Measurements from ENCODE around the gene DPP6. TPM values are rescaled to one million over a fixed set of nuclear protein-coding genes. Genes with fewer than 3 reads are reported as not detected.
"Not testable (repeated sequence)": the region's sequence is repeated elsewhere in the genome, so short reads cannot be mapped to it uniquely, and the experiment has no call there.

The DPP6 gene
- total and polyA plus RNA-seq, 12 donors: 0.07 to 2.1 (median 0.16) TPM; not detected in 4

DNA sequence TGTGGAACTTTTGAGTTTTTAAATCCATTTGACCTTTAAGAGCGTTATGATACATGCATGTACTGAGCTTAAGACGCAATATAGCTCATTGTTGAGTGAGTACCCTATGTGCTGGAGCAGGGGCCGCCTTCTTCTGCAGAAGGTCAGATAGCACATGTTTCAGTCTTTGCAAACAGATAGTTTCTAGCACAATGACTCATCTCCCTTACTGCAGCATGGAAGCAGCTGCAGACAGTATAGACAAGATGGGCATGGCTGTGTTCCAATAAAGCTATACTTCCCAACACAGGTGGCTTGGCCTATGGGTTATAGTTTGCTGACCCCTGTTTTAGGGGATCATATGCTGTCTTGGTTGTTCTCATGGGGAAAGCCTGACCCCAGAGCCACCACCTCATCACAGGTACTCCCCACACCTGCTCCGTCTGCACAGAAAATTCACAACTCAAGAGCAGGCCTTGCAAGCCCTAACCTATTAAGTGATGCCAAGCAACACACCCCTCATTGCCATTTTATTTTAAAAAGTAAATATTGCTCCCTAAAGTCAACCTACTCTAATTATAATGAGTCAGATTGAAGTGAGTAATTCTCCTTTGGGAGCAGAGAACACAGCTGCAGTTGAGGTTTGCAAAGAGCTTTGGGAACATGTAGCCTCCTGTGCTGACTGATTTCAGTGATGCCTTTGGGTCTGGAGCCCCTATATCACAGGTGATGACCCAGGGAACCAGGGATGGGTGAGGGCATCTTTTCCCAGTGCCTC lies 620.6 kb downstream of the DPP6 start:
- no peaks in the 10 kb centered on the region for H3K4me1 ChIP-seq
- H3K27ac ChIP-seq: no peak overlapping the region
- intact Hi-C loops (cut with DNase I): no loop called here
- H3K4me3 ChIP-seq: no peak overlapping the region
- no peaks in the 10 kb centered on the region for H3K27me3 ChIP-seq
- peaks cover 0 to 9% (median 0%) of the 10 kb centered on the region in 11 donors for H3K9me3 ChIP-seq
- H3K36me3 ChIP-seq: no peaks in the 10 kb centered on the region
- DNase-seq (no peak), ATAC-seq (no peak)
- 81 to 86% methylated on average over 4 of the region's 4 CpGs for WGBS, 2 donors
- TF ChIP-seq, protein P1, sequence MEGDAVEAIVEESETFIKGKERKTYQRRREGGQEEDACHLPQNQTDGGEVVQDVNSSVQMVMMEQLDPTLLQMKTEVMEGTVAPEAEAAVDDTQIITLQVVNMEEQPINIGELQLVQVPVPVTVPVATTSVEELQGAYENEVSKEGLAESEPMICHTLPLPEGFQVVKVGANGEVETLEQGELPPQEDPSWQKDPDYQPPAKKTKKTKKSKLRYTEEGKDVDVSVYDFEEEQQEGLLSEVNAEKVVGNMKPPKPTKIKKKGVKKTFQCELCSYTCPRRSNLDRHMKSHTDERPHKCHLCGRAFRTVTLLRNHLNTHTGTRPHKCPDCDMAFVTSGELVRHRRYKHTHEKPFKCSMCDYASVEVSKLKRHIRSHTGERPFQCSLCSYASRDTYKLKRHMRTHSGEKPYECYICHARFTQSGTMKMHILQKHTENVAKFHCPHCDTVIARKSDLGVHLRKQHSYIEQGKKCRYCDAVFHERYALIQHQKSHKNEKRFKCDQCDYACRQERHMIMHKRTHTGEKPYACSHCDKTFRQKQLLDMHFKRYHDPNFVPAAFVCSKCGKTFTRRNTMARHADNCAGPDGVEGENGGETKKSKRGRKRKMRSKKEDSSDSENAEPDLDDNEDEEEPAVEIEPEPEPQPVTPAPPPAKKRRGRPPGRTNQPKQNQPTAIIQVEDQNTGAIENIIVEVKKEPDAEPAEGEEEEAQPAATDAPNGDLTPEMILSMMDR (IDR thresholded peaks at IDR 0.05): no peak

DNA sequence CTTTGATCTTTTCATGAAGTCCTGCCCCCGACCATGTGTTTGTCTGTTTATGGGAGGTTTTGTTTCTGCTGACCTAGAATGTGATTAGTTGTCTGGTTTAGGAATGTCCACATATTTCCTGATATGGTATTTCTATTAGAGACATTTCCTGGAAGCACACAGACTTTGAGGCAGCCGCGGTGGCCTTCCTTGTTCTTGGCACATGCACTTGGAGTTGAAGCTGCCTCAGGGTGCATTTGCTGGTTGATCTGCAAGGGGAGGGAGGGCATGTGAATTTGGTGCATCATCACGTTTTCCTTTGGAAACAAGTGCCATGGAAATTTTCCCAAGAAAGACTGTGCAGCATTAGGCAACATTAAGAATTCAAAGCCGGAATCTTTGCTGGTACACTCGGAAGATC lies 622.0 kb downstream of the DPP6 start:
- WGBS, 2 donors: 73 to 82% methylated on average over 6 of the region's 6 CpGs
- H3K4me1 ChIP-seq: no peaks in the 10 kb centered on the region
- intact Hi-C loops (cut with DNase I): no loop called here
- H3K27me3 ChIP-seq: no peaks in the 10 kb centered on the region
- H3K4me3 ChIP-seq: no peak overlapping the region
- TF ChIP-seq, protein P1 (IDR thresholded peaks at IDR 0.05): no peak
- peaks cover 0 to 10% (median 0%) of the 10 kb centered on the region in 11 donors for H3K9me3 ChIP-seq
- no peaks in the 10 kb centered on the region for H3K36me3 ChIP-seq
- no peak overlapping the region for H3K27ac ChIP-seq
- ATAC-seq (no peak), DNase-seq (no peak)

DNA sequence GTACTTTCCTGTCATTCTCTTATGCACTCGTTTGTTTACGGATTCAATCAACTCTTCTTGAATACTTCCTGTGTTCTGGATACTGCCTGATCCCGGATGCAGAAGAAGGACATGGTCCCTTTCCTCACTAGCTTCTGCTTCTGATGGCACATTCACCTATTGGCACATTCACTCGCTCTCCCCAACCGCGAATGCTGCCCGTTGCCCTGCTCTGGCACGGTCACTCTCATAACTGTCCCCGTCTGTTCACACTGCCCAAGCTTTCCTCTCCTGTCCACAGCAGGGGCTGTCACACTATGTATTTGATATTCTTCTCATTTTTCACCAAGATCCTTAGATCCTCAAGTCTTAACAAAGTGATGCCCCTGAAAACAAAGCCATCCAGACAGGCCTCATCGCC lies 623.4 kb downstream of the DPP6 start:
- H3K9me3 ChIP-seq: peaks cover 0 to 10% (median 0%) of the 10 kb centered on the region in 11 donors
- no peak overlapping the region for H3K4me3 ChIP-seq
- ATAC-seq (no peak), DNase-seq (no peak)
- TF ChIP-seq, protein P1 (IDR thresholded peaks at IDR 0.05): no peak
- H3K4me1 ChIP-seq: no peaks in the 10 kb centered on the region
- intact Hi-C loops (cut with DNase I): no loop called here
- no peaks in the 10 kb centered on the region for H3K27me3 ChIP-seq
- H3K27ac ChIP-seq: no peak overlapping the region
- WGBS, 2 donors: 91% methylated on average over 10 of the region's 10 CpGs
- no peaks in the 10 kb centered on the region for H3K36me3 ChIP-seq

DNA sequence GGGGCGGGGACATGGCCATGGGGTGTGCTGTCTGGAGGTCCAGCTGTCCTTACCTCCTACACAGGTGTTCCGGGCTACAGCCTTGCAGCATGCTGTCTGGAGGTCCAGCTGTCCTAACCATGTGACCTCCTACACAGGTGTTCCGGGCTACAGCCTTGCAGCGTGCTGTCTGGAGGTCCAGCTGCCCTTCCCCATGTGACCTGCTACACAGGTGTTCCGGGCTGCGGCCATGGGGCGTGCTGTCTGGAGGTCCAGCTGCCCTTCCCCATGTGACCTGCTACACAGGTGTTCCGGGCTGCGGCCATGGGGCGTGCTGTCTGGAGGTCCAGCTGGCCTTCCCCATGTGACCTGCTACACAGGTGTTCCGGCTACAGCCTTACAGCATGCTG lies 623.8 kb downstream of the DPP6 start:
- H3K9me3 ChIP-seq; DNase-seq; H3K27me3 ChIP-seq; H3K4me3 ChIP-seq; H3K4me1 ChIP-seq; H3K36me3 ChIP-seq; H3K27ac ChIP-seq; ATAC-seq; intact Hi-C loops (cut with DNase I): not testable (repeated sequence)
- 84 to 86% methylated on average over 11 of the region's 11 CpGs for WGBS, 2 donors

DNA sequence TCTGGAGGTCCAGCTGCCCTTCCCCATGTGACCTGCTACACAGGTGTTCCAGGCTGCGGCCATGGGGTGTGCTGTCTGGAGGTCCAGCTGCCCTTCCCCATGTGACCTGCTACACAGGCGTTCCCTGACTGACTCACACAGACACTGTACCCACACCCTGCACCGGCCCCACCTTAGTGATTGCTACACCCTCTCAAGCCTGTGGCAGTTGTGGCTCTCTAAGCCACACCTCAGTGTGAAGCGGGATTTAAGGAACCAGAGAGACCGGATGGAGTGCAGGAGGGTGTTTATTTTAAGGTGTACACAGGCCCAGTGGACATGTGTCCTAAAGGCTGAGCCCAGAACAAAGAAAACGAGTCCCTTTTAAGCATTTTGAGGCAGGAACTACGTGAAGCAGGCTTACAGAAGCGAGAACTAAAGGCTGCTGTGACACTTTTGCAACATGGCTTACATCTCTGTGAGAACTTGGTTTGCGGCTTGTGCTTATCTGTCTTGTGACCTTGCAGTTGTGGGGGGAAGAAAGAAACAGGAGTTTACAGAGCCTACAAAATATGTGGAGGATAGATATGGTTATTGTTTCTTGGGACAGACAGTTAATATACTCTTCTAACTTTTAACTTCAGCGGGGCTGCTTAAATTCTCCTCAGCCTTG lies 624.4 kb downstream of the DPP6 start:
- 68 to 71% methylated on average over 10 of the region's 10 CpGs for WGBS, 2 donors
- Histone ChIP-seq H3K27ac (no peak overlapping the region), H3K27me3 (no peaks in the 10 kb centered on the region), H3K4me3 (no peak overlapping the region), H3K36me3 (no peaks in the 10 kb centered on the region), H3K9me3 (peaks cover 0 to 10% (median 0%) of the 10 kb centered on the region in 11 donors), H3K4me1 (no peaks in the 10 kb centered on the region)
- DNase-seq: no peak
- TF ChIP-seq, protein P1 (IDR thresholded peaks at IDR 0.05): no peak
- no peak for ATAC-seq
- intact Hi-C loops (cut with DNase I): no loop called here
